Ishikawa (cell line): ENCODE data around the gene ZCCHC8.
A peak's percentile ranks its signal among the peaks of the same experiment; 100 is the strongest.

Source experiments
- CEBPB ChIP-seq: IDR thresholded peaks from 2 replicates; pipeline ENCODE4 v1.6.1; 2012
- CREB1 ChIP-seq: IDR thresholded peaks from 2 replicates; pipeline ENCODE4 v1.6.1; 2012; ENCODE audit warnings: low read depth
- EGR1 ChIP-seq: IDR thresholded peaks from 2 replicates; pipeline ENCODE4 v1.6.1; 2012
- EP300 ChIP-seq: IDR thresholded peaks from 2 replicates; pipeline ENCODE4 v1.6.1; 2012; ENCODE audit warnings: borderline replicate concordance
- FOXM1 ChIP-seq: IDR thresholded peaks from 2 replicates; pipeline ENCODE4 v1.6.1; 2012; ENCODE audit warnings: low read depth, borderline replicate concordance
- NFIC ChIP-seq: IDR thresholded peaks from 2 replicates; pipeline ENCODE4 v1.6.1; 2012
- RAD21 ChIP-seq: IDR thresholded peaks from 2 replicates; pipeline ENCODE4 v1.6.1; 2012; ENCODE audit warnings: low read depth
- TAF1 ChIP-seq: IDR thresholded peaks from 2 replicates; pipeline ENCODE4 v1.6.1; 2012; ENCODE audit warnings: low read depth, mild to moderate bottlenecking
- TCF12 ChIP-seq: IDR thresholded peaks from 2 replicates; pipeline ENCODE4 v1.6.1; 2012; ENCODE audit warnings: low read depth
- TEAD4 ChIP-seq: IDR thresholded peaks from 2 replicates; pipeline ENCODE4 v1.6.1; 2012
- YY1 ChIP-seq: IDR thresholded peaks from 2 replicates; pipeline ENCODE4 v1.6.1; 2012; ENCODE audit warnings: low read depth
- ZBTB7A ChIP-seq: IDR thresholded peaks from 2 replicates; pipeline ENCODE4 v1.6.1; 2012; ENCODE audit warnings: low read depth
- TF ChIP-seq, protein P1 (sequence below): IDR thresholded peaks from 2 replicates; pipeline ENCODE4 v1.6.1; 2012
- TF ChIP-seq, protein P2 (sequence below): IDR thresholded peaks from 2 replicates; pipeline ENCODE4 v1.6.1; 2012
- TF ChIP-seq, protein P3 (sequence below): IDR thresholded peaks from 2 replicates; pipeline ENCODE4 v1.6.1; 2012; ENCODE audit warnings: low read depth, mild to moderate bottlenecking

The ZCCHC8 gene

DNA sequence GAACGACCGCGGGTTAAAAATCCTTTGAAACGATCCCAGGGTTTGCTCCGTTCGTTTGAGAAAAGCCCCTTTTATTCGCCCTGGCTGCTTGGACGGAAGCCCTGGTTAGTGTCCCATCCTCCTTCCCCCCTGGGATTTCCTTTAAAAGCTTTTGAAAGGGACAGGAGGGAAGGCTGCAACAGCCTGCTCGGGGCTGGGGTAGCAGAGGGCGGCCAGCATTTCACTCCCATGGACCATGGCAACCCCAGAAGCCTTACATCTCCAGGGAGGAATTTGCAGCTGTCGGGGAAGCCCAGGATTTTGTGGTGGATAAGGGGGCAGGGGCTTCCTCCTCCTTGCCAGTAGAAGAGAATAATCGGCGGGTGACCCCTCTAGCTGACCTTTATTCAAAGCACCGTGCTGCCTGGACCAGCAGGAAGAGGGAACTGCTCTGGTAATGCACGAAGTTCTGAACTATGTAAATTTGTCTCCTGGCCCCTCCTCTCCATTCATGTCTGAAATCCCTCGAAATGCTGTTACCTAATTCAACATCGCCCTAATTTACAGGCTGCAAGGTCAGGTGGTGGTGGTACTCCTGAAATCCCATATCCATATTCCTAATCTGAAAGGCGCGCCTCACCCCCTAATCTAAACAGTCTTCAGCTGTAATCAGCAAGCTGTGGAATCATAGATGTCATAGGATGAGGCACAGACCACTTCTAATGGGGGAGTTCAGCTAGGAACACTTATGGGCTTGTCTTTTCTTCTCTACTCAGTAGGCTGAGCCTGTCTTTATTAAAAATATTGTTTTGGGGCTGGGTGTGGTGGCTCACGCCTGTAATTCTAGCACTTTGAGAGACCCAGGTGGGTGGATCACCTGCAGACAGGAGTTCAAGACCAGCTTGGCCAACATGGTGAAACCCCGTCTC is 77.2 kb downstream of the ZCCHC8 start:
- TF ChIP-seq ZBTB7A (no peak), EGR1 (no peak), TEAD4 (no peak), FOXM1 (no peak), YY1 (no peak), EP300 (no peak), CEBPB (no peak), CREB1 (no peak), TAF1 (no peak), RAD21 (no peak), TCF12 (no peak), NFIC (no peak)
- TF ChIP-seq, protein P1, sequence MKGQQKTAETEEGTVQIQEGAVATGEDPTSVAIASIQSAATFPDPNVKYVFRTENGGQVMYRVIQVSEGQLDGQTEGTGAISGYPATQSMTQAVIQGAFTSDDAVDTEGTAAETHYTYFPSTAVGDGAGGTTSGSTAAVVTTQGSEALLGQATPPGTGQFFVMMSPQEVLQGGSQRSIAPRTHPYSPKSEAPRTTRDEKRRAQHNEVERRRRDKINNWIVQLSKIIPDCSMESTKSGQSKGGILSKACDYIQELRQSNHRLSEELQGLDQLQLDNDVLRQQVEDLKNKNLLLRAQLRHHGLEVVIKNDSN, result no peak
- TF ChIP-seq, protein P2, sequence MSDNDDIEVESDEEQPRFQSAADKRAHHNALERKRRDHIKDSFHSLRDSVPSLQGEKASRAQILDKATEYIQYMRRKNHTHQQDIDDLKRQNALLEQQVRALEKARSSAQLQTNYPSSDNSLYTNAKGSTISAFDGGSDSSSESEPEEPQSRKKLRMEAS, result no peak
- TF ChIP-seq, protein P3, sequence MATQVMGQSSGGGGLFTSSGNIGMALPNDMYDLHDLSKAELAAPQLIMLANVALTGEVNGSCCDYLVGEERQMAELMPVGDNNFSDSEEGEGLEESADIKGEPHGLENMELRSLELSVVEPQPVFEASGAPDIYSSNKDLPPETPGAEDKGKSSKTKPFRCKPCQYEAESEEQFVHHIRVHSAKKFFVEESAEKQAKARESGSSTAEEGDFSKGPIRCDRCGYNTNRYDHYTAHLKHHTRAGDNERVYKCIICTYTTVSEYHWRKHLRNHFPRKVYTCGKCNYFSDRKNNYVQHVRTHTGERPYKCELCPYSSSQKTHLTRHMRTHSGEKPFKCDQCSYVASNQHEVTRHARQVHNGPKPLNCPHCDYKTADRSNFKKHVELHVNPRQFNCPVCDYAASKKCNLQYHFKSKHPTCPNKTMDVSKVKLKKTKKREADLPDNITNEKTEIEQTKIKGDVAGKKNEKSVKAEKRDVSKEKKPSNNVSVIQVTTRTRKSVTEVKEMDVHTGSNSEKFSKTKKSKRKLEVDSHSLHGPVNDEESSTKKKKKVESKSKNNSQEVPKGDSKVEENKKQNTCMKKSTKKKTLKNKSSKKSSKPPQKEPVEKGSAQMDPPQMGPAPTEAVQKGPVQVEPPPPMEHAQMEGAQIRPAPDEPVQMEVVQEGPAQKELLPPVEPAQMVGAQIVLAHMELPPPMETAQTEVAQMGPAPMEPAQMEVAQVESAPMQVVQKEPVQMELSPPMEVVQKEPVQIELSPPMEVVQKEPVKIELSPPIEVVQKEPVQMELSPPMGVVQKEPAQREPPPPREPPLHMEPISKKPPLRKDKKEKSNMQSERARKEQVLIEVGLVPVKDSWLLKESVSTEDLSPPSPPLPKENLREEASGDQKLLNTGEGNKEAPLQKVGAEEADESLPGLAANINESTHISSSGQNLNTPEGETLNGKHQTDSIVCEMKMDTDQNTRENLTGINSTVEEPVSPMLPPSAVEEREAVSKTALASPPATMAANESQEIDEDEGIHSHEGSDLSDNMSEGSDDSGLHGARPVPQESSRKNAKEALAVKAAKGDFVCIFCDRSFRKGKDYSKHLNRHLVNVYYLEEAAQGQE, result no peak

DNA sequence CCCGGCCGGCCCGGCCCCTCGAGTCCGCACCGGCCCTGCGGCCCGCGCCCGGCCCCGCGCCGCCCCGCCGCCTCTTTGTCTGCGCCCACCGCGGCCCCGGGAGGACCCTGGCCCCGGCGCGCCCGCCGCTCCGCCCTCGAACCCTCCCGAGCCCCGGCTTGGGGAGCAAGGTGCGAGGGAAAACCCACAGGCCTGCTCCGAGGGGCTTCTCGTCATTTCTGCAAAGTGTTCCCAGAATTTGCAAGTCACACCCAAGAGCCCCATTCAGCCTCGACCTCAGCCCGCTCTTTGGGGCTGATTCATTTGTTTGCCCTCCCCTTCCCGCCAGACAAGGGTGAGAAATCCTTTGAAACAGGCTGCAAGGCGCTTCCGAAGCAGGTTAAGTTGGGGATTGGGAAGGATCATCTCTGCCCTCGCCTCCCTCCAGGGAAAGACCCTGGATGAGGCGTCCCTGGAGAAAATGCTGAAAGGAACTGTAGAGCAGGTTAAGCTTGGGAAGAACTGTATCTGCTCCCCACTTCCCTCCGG is 77.9 kb downstream of the ZCCHC8 start:
- TF ChIP-seq TAF1 (0 out of 2 replicates have a peak, but pooled peaks have one; percentile 6), ZBTB7A (no peak), TEAD4 (no peak)
- TF ChIP-seq, protein P2, result peak; percentile 62; the same call in 1 of the 2 replicates

DNA sequence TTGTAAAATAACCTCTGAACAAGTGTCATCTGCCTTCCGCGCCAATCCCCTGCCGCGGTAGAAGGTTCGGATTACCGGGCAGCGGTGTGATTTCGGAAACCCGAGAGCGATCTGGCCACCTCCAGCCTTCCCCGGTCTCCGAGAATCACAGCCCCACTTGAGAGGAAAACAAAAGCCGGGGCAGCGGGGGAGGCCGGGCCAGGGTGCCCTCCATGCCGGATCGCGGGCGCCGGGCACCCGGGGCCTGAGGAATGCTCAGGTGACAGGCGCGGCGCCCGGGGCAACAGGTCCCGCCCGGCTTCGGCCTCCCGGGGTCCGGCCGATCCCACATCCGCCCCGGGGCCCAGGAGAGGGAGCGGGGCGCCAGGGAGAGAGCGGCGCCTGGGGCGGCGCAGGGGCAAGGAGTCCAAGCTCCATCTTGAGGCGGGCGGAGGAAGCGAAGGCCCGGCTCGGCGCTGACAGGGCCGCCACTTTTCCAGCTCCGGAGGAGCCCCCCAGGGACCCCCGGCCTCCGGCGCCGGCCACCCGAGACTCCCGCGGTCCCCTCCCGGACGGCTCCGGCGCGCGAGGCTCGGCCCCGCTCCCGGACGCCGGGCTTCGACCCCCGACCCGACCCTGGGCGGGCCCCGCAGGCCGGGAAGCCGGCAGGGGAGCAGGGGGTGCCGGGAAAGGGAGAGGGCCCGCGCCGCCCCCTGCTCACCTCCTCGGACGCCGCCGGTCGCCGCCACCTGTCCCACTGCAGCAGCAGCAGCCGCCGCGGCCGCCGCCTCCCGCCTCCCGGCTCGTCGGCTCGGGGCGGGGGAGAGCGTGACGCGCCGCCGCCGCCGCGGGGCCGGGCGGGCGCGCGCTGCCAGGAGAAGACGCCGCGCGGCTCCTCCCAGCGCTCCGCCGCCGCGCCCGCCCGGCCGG is 78.7 kb downstream of the ZCCHC8 start, which contains the start of gene CLIP1:
Gene CLIP1, minus strand, starts transcription at position 849 of the 909 bp plus-strand sequence. CDS start 42,217 bp downstream, outside the sequence.
- TF ChIP-seq RAD21 (peak; percentile 45; the same call in 1 of the 2 replicates), FOXM1 (no peak), TEAD4 (no peak), TCF12 (no peak), TAF1 (peak; percentile 37), CEBPB (no peak), ZBTB7A (peak; percentile 72), EGR1 (no peak), EP300 (no peak), YY1 (peak; percentile 70), CREB1 (no peak), NFIC (no peak)
- TF ChIP-seq, protein P2, result no peak; the same call in 1 of the 2 replicates
- TF ChIP-seq, protein P1, result 0 out of 2 replicates have a peak, but pooled peaks have one; percentile 11
- TF ChIP-seq, protein P3, result no peak; the same call in 1 of the 2 replicates
